Hematopoietic multipotent progenitor cell treated with erythropoietin and hydrocortisone succinate and interleukin-3 and kit ligand, for 17 days (in vitro differentiated cells): Measurements from ENCODE around the gene PLEKHM2.

ENCODE experiments used
- DNase-seq: peaks from one replicate; pipeline ENCODE4 v3.0.0-alpha.2; 2015; ENCODE audit warnings: low spot score

The PLEKHM2 gene

DNA sequence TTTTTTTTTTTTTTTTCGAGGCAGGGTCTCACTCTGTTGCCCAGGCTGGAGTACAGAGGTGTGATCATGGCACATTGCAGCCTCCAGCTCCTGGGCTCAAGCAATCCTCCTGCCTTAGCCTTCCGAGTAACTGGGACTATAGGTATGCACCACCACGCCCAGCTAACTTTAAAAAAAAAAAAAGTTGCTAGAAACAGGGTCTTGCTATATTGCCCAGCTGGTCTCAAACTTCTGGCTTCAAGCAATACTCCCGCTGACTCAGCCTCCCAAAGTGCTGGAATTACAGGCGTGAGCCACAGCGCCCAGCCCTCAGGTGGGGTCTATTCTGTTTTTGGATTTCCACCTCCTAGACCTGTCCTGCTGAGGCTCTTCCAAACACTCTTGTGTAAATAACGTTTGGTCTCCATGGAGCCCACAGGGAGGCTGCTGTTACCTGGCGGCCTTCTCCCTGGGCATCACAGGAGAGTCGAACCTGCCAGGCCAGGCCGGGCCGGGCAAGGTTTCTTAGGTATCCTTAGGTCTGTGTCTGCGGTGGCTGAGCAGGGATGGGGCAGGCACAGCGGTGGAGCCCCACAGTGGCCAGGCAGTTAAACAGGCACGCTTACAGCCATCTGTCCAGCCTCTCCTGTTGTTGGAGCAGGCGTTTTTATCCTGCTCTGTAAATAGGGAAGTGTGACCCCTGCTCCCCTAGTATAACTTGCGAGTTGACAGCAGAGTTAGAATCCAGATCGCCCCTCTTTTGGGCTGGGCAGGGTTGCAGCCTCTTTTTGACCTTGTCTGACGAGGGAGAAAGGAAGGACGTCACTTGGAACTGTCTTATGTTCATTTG lies 18.8 kb downstream of the PLEKHM2 start:
- DNase-seq: no peak

DNA sequence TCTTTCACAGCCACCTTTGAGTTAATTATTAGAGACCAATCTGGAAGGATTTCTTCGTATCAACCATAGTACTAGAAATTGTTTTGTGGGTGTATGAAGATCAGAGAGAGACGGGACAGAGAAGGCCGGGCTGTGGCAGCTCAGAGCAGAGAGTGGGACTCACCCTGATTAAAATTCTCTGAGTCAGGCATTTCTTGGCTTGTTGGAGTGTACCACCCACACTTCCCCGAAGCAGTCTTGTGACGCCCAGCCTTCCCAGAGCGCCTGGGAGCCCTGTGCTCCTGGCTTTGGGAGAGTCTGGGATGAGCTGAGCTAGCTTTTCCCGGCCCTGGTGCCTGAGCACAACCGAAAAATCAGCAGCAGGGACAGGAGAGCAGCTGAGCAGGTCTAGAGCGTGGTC lies 19.4 kb downstream of the PLEKHM2 start:
- DNase-seq: no peak

- DNase-seq: no peak
Observed at GRCh38 chr1:15704526-15705183, 20.5 kb downstream of the PLEKHM2 start.

- DNase-seq: no peak
Observed at GRCh38 chr1:15705184-15705566, 21.1 kb downstream of the PLEKHM2 start.

GRCh38 chr1:15706751-15707150 lies 22.6 kb downstream of the PLEKHM2 start:
- no peak for DNase-seq

DNA sequence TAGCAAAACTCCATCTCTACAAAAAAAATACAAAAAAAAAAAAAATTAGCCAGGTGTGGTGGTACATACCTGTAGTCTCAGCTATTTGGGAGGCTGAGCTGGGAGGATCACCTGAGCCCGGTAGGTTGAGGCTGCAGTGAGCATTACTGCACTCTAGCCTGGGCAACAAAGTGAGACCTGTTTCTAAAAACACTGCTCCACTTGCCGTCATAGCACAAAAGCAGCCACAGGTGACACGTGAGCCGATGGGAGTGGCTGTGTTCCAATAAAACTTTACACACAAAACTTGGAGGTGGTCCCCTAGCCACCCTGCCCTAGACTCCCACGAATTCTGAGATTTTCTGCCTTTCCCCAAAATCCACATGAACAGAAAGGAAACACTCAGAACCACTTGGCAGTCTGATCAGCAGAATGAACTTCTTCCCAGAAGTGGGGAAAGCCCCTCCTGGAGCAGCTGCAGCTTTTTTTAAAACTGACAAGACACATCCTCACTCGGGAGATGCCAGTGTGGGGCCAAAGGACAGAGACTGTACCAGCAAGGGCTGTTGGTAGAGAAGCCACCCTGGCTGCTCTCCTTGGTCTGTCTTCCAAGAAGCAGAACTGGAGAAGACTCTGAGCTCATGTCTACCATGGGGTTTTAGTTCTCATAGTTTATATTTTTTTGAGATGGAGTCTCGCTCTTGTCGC lies 23.3 kb downstream of the PLEKHM2 start:
- DNase-seq: no peak

DNA sequence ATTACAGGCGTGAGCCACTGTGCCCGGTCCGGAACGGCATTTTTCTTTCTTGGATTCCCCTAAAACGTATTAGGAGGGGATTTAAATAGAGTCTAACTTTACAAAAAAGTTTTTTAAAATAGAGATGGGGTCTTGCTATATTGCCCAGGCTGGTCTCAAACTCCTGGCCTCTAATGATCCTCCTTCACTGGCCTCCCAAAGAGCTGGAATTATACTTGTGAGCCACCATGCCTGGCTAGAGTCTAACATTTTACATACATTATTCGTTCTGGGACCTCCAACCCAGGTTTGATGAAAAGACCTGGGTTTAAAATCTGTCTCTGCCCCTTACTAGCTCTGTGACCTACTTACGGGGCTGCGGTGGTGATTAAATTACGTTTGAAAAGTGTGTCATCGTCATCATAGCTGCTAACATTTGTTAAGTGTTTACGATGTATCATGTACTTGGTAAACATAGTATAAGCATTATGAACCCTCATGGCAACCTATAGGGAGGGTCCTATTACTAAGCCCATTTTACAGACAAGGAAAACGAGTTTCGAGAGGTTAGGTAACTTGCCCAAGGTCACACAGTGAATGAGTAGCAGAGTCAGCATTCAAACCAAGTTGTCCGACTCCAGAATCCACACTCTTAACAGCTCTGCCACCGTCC lies 24.5 kb downstream of the PLEKHM2 start:
- no peak for DNase-seq

- no peak for DNase-seq
Observed at GRCh38 chr1:15709226-15709625, 25.1 kb downstream of the PLEKHM2 start.

DNA sequence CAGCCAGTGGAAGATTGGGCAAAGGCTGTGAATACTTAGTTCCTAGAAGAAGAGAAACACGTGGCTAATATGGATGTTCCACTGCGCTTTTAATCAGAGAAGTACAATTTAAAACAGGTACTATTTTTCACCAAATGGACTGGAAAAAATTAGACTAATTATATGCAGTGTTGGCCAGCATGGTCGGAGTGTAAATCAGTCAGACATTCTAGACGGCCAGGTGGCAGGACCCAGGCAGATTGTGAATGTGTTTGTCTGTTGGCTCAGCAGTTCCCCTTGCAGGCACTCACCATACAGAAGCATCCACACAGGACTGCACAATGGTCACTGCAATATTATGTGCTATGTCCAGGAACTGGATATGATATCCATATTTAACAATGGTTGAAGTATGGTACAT lies 28.0 kb downstream of the PLEKHM2 start:
- DNase-seq: no peak

- DNase-seq: no peak
Observed at GRCh38 chr1:15714406-15715136, 30.5 kb downstream of the PLEKHM2 start.

DNA sequence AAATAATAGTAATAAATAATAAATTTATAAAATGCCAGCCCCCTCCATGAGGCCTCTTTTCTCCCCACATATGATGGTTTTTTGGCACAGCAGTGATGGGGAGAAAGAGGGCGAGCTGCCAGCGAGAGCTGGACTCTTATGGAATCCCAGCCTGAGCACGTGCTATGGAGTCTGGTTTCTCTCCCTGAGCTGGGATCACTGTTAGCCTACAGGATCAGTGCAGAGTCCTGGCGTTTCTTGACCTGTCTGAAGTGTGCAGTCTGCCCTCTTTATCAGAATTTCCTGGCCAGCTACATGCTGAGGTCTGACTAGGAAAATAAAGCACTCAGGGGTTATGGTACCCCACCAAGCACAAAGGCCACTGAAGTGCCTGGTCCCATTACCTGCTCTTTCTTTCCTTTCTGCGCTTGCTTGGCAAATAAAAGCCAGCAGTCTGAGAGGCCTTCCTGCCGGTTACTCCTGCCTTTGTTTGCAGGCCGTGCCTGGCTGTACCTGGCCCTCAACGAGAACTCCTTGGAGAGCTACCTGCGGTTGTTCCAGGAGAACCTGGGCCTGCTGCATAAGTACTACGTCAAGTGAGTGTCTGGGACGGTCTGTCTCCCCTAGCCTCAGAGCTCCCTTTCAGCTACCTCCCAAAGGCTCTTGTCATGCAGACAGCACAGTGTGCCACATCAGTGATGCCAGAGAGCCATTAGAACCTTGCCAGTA lies 33.5 kb downstream of the PLEKHM2 start:
- no peak for DNase-seq

DNA sequence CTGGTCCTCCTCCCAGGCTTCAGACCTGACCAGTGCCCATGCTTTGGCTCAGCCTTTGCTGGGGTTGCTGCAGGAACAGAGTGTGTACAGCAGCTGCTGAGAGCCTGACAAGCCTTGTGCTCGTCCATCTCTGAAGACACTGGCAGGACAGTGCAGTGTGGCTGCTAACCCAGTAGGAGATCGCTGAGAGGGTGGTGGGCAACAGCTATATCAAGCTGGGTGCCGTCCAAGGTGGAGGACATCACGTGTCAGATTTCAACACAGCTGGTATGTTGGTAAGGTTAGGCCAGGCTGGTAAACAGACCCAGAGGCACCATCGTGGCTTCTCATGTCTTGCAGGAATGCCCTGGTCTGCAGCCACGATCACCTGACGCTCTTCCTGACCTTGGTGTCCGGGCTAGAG lies 34.1 kb downstream of the PLEKHM2 start:
- DNase-seq: no peak

DNA sequence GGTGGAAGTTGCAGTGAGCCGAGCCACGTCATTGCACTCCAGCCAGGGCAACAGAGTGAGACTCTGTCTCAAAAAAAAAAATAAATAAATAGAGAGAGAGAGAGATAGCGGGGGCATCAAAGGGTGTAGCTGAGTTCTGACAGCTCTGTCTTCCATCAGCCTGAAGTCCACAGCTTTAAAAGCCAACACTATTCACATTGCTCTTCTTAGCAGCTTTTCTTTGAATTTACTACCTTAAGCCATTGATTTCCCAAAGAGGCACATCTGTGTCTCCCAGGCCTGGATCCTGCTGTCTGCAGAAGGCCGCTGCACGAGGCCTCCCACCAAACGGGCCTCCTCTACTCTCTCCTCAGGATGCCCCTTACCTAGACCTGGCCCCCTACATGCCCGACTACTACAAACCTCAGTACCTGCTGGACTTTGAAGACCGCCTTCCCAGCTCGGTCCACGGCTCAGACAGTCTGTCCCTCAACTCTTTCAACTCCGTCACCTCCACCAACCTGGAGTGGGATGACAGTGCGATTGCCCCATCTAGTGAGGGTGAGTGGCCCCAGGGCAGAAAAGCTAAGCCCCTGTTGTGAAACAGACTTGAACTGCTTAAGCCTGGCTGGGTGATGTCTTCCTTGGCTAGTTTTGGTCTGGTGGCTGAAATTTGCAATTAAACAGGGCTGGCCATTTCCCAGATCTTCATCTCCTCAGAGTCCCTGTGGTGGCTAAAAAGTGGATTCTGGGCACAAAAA lies 35.4 kb downstream of the PLEKHM2 start:
- DNase-seq: no peak

GRCh38 chr1:15720861-15721260 lies 36.7 kb downstream of the PLEKHM2 start:
- DNase-seq: no peak

- DNase-seq: no peak
Observed at GRCh38 chr1:15722411-15722810, 38.3 kb downstream of the PLEKHM2 start.

- no peak for DNase-seq
Observed at GRCh38 chr1:15722836-15723532, 38.9 kb downstream of the PLEKHM2 start.

DNA sequence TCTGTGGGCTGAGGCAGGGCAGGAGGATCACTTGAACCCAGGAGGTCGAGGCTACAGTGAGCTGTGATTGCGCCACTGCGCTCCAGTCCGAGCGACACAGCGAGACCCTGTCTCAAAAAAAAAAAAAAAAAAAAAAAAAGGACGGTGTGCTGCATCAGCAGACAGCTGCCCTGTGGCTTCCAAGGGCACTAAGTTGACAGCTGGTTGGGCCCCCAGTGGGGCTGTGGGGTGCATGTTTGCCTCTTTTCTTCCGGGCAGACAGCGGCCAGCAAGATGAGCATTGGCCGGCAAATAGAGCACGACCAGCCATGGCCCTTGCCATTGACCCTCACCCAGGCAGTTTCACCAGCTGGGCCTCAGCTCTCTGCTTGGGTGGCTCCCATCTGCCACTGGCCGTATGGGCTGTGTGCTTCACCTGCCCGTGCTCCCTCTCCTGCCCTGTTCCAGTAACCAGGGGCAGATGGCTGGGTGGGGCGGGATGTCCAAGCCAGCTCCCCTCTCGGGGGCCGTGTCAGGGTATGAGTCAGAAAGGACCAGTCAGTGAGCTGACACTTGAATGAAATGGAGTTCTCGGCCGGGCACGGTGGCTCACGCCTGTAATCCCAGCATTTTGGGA lies 39.6 kb downstream of the PLEKHM2 start:
- no peak for DNase-seq

- no peak for DNase-seq
Observed at GRCh38 chr1:15724949-15725880, 41.1 kb downstream of the PLEKHM2 start.
